Suprapubic skin (tissue), 3 donors: ENCODE data around the gene RRP9.

Source experiments
- EP300 ChIP-seq: sonication (generic); formaldehyde crosslinking; IDR thresholded peaks from one replicate; pipeline ENCODE4 v1.6.1; 2017; ENCODE audit warnings: antibody characterized with exemption
- POLR2A ChIP-seq, 2 donors: fragments of 450-650 bp; IDR thresholded peaks; one replicate each; pipeline ENCODE4 v1.6.1; 2017; ENCODE audit warnings: antibody characterized with exemption in 2 of 2, mild to moderate bottlenecking in 2 of 2, moderate library complexity in 2 of 2
- TF ChIP-seq, protein P1 (sequence below), 2 donors: fragments of 200-600 bp in 1 of 2; fragments of 450-650 bp in 1 of 2; sonication (generic) in 1 of 2; IDR thresholded peaks; one replicate each; pipeline ENCODE4 v1.5.1; 2016 to 2019; ENCODE audit warnings: antibody characterized with exemption in 2 of 2, mild to moderate bottlenecking in 1 of 2, moderate library complexity in 1 of 2

DNA sequence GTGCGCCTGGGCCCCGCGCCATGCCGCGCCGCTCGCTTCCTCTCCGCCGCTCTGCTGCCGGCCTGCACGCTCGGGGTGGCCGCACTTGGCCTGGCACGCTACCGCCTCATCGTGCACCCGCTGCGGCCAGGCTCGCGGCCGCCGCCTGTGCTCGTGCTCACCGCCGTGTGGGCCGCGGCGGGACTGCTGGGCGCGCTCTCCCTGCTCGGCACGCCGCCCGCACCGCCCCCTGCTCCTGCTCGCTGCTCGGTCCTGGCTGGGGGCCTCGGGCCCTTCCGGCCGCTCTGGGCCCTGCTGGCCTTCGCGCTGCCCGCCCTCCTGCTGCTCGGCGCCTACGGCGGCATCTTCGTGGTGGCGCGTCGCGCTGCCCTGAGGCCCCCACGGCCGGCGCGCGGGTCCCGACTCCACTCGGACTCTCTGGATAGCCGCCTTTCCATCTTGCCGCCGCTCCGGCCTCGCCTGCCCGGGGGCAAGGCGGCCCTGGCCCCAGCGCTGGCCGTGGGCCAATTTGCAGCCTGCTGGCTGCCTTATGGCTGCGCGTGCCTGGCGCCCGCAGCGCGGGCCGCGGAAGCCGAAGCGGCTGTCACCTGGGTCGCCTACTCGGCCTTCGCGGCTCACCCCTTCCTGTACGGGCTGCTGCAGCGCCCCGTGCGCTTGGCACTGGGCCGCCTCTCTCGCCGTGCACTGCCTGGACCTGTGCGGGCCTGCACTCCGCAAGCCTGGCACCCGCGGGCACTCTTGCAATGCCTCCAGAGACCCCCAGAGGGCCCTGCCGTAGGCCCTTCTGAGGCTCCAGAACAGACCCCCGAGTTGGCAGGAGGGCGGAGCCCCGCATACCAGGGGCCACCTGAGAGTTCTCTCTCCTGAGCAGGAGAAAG is 14.4 kb upstream of the RRP9 start:
- TF ChIP-seq, protein P1, sequence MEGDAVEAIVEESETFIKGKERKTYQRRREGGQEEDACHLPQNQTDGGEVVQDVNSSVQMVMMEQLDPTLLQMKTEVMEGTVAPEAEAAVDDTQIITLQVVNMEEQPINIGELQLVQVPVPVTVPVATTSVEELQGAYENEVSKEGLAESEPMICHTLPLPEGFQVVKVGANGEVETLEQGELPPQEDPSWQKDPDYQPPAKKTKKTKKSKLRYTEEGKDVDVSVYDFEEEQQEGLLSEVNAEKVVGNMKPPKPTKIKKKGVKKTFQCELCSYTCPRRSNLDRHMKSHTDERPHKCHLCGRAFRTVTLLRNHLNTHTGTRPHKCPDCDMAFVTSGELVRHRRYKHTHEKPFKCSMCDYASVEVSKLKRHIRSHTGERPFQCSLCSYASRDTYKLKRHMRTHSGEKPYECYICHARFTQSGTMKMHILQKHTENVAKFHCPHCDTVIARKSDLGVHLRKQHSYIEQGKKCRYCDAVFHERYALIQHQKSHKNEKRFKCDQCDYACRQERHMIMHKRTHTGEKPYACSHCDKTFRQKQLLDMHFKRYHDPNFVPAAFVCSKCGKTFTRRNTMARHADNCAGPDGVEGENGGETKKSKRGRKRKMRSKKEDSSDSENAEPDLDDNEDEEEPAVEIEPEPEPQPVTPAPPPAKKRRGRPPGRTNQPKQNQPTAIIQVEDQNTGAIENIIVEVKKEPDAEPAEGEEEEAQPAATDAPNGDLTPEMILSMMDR (IDR thresholded peaks at IDR 0.05) = peak in 1 of 2 donors; percentile 51
- TF ChIP-seq POLR2A (IDR thresholded peaks at IDR 0.05) = no peak
- no peak for TF ChIP-seq EP300
